ENCODE results near the gene NMNAT3. TPM values are rescaled to one million over a fixed set of nuclear protein-coding genes. Genes with fewer than 3 reads are reported as not detected.

Gene NMNAT3
- total and polyA plus RNA-seq, 2 experiments from 2014 or later = 8.3 to 9.2 TPM

DNA sequence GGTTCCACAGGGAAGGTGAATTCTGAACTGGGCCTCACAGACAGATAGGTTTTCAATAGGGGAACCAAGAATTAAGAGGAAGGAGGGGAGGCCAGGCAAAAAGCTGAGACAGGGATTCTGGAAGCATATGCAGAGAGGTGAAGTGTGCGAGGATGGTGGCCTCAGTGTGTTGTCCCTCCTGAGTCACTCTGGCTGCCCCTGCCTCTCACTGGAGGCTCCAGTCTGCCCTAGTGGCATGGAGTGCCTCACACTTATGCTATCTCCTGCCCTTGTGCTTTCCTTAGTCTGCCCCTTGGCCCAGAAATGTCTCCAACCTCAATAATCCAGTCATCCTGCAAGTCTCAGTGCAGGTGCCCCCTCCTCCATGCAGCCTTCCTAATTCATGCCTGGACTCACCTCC, 106.1 kb downstream of the NMNAT3 start:
- no peak overlapping the region for H2AFZ ChIP-seq
- no peaks in the 10 kb centered on the region for H3K27me3 ChIP-seq (ENCODE audit: insufficient read depth)
- no peak overlapping the region for H3K4me2 ChIP-seq
- Mint-ChIP-seq H3K36me3 (ENCODE audit: low read depth) (peaks cover 26% of the 10 kb centered on the region), H3K9me3 (peaks cover 34% of the 10 kb centered on the region), H3K4me1 (no peaks in the 10 kb centered on the region; the same call in 2 of the 3 replicates), H3K27ac (no peak overlapping the region), H3K4me3 (no peak overlapping the region), H3K27me3 (ENCODE audit: insufficient read depth, low read depth, poor library complexity) (peaks cover 10% of the 10 kb centered on the region)
- H3K9me2 ChIP-seq (ENCODE audit: insufficient read depth) = 0 out of 2 replicates have a peak, but pooled peaks cover 5% of the 10 kb centered on the region
- H3K79me2 ChIP-seq (replicated peaks; ENCODE audit: insufficient read depth) = no peaks in the 10 kb centered on the region
- H3K36me3 ChIP-seq (ENCODE audit: insufficient read depth) = 0 out of 2 replicates have a peak, but pooled peaks cover 3% of the 10 kb centered on the region
- H3K27ac ChIP-seq (ENCODE audit: low read depth) = no peak overlapping the region
- no peaks in the 10 kb centered on the region; the same call in 1 of the 2 replicates for H4K20me1 ChIP-seq (replicated peaks; ENCODE audit: insufficient read depth)
- DNase-seq (ENCODE audit: low spot score) = no peak
- TF ChIP-seq EZH2phosphoT487 (IDR thresholded peaks at IDR 0.05; ENCODE audit: unreplicated experiment) (no peak), ZNF331 (CRISPR knock-in tag; IDR thresholded peaks at IDR 0.05; ENCODE audit: low read depth) (no peak), NANOG (IDR thresholded peaks at IDR 0.05; ENCODE audit: borderline replicate concordance) (no peak), ZNF114 (CRISPR knock-in tag; IDR thresholded peaks at IDR 0.05) (no peak), EZH2 (IDR thresholded peaks at IDR 0.05; ENCODE audit: low read depth, unreplicated experiment) (no peak)
- H3K4me3 ChIP-seq = no peak overlapping the region
- no peaks in the 10 kb centered on the region for H3F3A ChIP-seq (replicated peaks; ENCODE audit: low read depth)
- no peaks in the 10 kb centered on the region for H3K4me1 ChIP-seq (ENCODE audit: insufficient read depth)
- ATAC-seq = no peak

DNA sequence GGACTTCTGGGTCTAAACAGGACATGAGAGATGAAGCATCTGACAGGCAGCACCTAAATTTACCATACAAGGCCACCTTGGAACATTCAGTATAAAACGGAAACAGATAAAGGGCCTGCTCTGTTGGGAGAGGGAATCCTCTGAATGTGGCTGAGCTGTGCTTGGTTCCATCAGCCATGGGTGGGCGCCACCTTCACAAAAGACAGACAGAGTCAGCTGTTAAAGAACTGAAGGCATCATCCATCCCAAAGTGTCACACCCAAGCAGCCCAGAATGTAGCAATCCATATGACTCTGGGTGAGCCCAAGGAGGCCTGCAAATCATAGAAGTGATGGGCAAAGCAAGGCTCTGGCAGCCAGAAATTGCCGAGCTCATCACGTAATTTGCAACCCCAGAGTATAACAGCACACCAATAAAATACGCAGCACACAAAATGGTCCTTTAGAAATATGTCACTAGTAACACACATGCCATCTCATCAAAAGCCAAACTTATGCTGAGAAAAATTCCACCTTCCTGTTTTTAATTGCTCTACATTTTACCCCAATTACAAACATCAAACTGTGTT, 113.4 kb downstream of the NMNAT3 start:
- Histone ChIP-seq H2AFZ (no peak overlapping the region), H4K20me1 (replicated peaks; ENCODE audit: insufficient read depth) (no peaks in the 10 kb centered on the region), H3K36me3 (ENCODE audit: insufficient read depth) (no peaks in the 10 kb centered on the region), H3K27ac (ENCODE audit: low read depth) (no peak overlapping the region), H3F3A (replicated peaks; ENCODE audit: low read depth) (no peaks in the 10 kb centered on the region), H3K9me2 (ENCODE audit: insufficient read depth) (no peaks in the 10 kb centered on the region), H3K27me3 (ENCODE audit: insufficient read depth) (no peaks in the 10 kb centered on the region), H3K79me2 (replicated peaks; ENCODE audit: insufficient read depth) (no peaks in the 10 kb centered on the region), H3K4me1 (ENCODE audit: insufficient read depth) (peaks cover 4% of the 10 kb centered on the region; the same call in 1 of the 2 replicates), H3K4me2 (no peak overlapping the region), H3K4me3 (no peak overlapping the region)
- H3K36me3 Mint-ChIP-seq (ENCODE audit: low read depth) = no peaks in the 10 kb centered on the region
- DNase-seq (ENCODE audit: low spot score) (peak; percentile 69), ATAC-seq (peak; percentile 93)
- H3K27ac Mint-ChIP-seq = no peak overlapping the region
- H3K9me3 Mint-ChIP-seq = peaks cover 6% of the 10 kb centered on the region; the same call in 2 of the 3 replicates
- peaks cover 6% of the 10 kb centered on the region; the same call in 2 of the 3 replicates for H3K4me1 Mint-ChIP-seq
- no peak overlapping the region for H3K4me3 Mint-ChIP-seq
- no peaks in the 10 kb centered on the region for H3K27me3 Mint-ChIP-seq (ENCODE audit: insufficient read depth, low read depth, poor library complexity)
- TF ChIP-seq, protein P1, sequence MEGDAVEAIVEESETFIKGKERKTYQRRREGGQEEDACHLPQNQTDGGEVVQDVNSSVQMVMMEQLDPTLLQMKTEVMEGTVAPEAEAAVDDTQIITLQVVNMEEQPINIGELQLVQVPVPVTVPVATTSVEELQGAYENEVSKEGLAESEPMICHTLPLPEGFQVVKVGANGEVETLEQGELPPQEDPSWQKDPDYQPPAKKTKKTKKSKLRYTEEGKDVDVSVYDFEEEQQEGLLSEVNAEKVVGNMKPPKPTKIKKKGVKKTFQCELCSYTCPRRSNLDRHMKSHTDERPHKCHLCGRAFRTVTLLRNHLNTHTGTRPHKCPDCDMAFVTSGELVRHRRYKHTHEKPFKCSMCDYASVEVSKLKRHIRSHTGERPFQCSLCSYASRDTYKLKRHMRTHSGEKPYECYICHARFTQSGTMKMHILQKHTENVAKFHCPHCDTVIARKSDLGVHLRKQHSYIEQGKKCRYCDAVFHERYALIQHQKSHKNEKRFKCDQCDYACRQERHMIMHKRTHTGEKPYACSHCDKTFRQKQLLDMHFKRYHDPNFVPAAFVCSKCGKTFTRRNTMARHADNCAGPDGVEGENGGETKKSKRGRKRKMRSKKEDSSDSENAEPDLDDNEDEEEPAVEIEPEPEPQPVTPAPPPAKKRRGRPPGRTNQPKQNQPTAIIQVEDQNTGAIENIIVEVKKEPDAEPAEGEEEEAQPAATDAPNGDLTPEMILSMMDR (conservative IDR thresholded peaks at IDR 0.05; ENCODE audit: low read depth in 2 of 2) = peak; percentile 60 to 84
- TF ChIP-seq, protein P2, sequence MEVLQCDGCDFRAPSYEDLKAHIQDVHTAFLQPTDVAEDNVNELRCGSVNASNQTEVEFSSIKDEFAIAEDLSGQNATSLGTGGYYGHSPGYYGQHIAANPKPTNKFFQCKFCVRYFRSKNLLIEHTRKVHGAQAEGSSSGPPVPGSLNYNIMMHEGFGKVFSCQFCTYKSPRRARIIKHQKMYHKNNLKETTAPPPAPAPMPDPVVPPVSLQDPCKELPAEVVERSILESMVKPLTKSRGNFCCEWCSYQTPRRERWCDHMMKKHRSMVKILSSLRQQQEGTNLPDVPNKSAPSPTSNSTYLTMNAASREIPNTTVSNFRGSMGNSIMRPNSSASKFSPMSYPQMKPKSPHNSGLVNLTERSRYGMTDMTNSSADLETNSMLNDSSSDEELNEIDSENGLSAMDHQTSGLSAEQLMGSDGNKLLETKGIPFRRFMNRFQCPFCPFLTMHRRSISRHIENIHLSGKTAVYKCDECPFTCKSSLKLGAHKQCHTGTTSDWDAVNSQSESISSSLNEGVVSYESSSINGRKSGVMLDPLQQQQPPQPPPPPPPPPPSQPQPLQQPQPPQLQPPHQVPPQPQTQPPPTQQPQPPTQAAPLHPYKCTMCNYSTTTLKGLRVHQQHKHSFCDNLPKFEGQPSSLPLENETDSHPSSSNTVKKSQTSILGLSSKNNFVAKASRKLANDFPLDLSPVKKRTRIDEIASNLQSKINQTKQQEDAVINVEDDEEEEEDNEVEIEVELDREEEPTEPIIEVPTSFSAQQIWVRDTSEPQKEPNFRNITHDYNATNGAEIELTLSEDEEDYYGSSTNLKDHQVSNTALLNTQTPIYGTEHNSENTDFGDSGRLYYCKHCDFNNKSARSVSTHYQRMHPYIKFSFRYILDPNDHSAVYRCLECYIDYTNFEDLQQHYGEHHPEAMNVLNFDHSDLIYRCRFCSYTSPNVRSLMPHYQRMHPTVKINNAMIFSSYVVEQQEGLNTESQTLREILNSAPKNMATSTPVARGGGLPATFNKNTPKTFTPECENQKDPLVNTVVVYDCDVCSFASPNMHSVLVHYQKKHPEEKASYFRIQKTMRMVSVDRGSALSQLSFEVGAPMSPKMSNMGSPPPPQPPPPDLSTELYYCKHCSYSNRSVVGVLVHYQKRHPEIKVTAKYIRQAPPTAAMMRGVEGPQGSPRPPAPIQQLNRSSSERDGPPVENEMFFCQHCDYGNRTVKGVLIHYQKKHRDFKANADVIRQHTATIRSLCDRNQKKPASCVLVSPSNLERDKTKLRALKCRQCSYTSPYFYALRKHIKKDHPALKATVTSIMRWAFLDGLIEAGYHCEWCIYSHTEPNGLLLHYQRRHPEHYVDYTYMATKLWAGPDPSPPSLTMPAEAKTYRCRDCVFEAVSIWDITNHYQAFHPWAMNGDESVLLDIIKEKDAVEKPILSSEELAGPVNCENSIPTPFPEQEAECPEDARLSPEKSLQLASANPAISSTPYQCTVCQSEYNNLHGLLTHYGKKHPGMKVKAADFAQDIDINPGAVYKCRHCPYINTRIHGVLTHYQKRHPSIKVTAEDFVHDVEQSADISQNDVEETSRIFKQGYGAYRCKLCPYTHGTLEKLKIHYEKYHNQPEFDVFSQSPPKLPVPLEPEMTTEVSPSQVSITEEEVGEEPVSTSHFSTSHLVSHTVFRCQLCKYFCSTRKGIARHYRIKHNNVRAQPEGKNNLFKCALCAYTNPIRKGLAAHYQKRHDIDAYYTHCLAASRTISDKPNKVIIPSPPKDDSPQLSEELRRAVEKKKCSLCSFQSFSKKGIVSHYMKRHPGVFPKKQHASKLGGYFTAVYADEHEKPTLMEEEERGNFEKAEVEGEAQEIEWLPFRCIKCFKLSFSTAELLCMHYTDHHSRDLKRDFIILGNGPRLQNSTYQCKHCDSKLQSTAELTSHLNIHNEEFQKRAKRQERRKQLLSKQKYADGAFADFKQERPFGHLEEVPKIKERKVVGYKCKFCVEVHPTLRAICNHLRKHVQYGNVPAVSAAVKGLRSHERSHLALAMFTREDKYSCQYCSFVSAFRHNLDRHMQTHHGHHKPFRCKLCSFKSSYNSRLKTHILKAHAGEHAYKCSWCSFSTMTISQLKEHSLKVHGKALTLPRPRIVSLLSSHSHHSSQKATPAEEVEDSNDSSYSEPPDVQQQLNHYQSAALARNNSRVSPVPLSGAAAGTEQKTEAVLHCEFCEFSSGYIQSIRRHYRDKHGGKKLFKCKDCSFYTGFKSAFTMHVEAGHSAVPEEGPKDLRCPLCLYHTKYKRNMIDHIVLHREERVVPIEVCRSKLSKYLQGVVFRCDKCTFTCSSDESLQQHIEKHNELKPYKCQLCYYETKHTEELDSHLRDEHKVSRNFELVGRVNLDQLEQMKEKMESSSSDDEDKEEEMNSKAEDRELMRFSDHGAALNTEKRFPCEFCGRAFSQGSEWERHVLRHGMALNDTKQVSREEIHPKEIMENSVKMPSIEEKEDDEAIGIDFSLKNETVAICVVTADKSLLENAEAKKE (CRISPR knock-in tag; IDR thresholded peaks at IDR 0.05) = no peak

Data from GM23338 (cell line).